ENCODE data around the gene FHIT.

The FHIT gene

DNA sequence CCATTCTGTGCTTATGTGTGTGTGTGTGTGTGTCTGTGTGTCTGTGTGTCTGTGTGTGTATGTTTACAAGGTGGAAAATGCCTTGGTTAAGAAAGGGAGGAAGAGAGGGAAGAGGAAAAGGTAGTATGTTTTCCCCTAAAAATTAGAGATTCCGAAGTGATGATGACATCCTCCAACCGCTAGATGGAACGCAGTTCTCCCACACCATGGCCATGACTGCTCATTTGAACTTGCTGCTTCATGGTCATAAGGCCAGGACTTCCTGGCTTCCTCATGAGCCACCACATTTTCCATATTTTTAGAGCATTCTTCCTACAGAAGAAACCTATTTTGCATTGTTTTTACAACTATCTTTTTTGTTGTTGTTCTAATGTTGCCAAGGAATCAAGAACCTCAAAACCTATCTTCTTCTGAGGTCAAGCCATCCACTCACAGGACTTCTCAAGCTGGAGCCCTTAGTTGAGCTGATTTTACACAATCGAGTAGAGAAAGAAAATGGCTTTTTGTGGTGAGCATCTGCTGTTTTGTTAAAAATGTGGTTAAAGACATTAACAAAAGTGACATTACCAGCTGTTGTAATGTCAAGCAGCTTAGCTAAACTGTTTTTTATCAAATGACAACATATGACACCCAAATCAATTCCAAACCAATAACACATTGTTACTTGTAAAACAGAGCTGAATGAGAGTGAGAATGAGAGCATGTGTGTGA, 1091.0 kb downstream of the FHIT start:
- no peak overlapping the region for H3K56ac ChIP-seq (ENCODE audit: low read length)

DNA sequence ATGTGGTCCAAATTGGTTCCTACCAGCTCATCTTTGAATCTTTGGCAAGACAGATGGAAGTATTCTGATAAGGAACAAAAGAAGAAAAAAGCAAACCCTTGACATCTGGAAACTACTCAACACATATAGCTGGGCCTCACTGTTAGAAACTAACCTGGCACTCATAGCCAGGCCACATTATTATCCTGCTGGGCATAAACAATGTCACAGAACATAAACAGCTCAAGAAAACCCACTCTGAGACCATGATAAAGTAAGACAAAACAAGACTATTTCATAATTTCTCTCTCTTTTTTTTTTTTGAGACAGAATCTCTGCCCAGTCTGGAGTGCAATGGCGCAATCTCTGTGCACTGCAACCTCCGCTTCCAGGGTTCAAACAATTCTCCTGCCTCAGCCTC, 1093.2 kb downstream of the FHIT start:
- H3K9ac ChIP-seq (ENCODE audit: low read length), result no peak overlapping the region
- WGBS (ENCODE audit: extremely low coverage, insufficient coverage, low lambda C conversion rate), result no CpG with 5 or more reads among the region's 2 CpGs
- H3K18ac ChIP-seq (ENCODE audit: low read length), result no peak overlapping the region
- H4K8ac ChIP-seq (ENCODE audit: low read depth, low read length), result no peak overlapping the region
- H3K27ac ChIP-seq (ENCODE audit: low read depth, low read length), result no peak overlapping the region
- H4K5ac ChIP-seq (ENCODE audit: low read length), result no peak overlapping the region
- no peaks in the 10 kb centered on the region for H3K4me1 ChIP-seq (ENCODE audit: control insufficient read depth, low read depth, low read length)
- H3K36me3 ChIP-seq (ENCODE audit: control insufficient read depth, insufficient read depth, low read length), result no peaks in the 10 kb centered on the region
- H3K27me3 ChIP-seq (ENCODE audit: insufficient read depth, low read length, poor library complexity), result no peaks in the 10 kb centered on the region
- no peak overlapping the region for H2BK15ac ChIP-seq (replicated peaks; ENCODE audit: low read depth)
- H3K79me1 ChIP-seq (ENCODE audit: low read length), result no peaks in the 10 kb centered on the region
- DNase-seq, result no peak
- H2AK5ac ChIP-seq (ENCODE audit: low read length), result no peak overlapping the region
- H3K79me2 ChIP-seq (ENCODE audit: control insufficient read depth, insufficient read depth, low read length), result no peaks in the 10 kb centered on the region
- no peak overlapping the region for H3K4me2 ChIP-seq (ENCODE audit: low read length)
- H2BK120ac ChIP-seq (ENCODE audit: low read depth, low read length), result no peak overlapping the region
- H3K4me3 ChIP-seq (ENCODE audit: low read length), result no peak overlapping the region
- no peak overlapping the region for H3K4ac ChIP-seq (ENCODE audit: low read depth, low read length)
- H3K56ac ChIP-seq (ENCODE audit: low read length), result no peak overlapping the region
- H2BK5ac ChIP-seq (ENCODE audit: low read length), result no peak overlapping the region
- no peak overlapping the region for H3K23ac ChIP-seq (ENCODE audit: low read length)

More for the DNA sequence above, 1091.0 kb downstream of the FHIT start:
- Histone ChIP-seq H3K27ac (ENCODE audit: low read depth, low read length) (no peak overlapping the region), H3K27me3 (ENCODE audit: insufficient read depth, low read length, poor library complexity) (no peaks in the 10 kb centered on the region), H4K8ac (ENCODE audit: low read depth, low read length) (no peak overlapping the region), H3K4me3 (ENCODE audit: low read length) (no peak overlapping the region), H2AK5ac (ENCODE audit: low read length) (no peak overlapping the region), H3K36me3 (ENCODE audit: control insufficient read depth, insufficient read depth, low read length) (no peaks in the 10 kb centered on the region), H3K9ac (ENCODE audit: low read length) (no peak overlapping the region), H2BK15ac (replicated peaks; ENCODE audit: low read depth) (no peak overlapping the region), H2BK5ac (ENCODE audit: low read length) (no peak overlapping the region), H2BK120ac (ENCODE audit: low read depth, low read length) (no peak overlapping the region), H3K79me2 (ENCODE audit: control insufficient read depth, insufficient read depth, low read length) (no peaks in the 10 kb centered on the region), H4K5ac (ENCODE audit: low read length) (no peak overlapping the region), H3K79me1 (ENCODE audit: low read length) (no peaks in the 10 kb centered on the region), H3K23ac (ENCODE audit: low read length) (no peak overlapping the region), H3K4me1 (ENCODE audit: control insufficient read depth, low read depth, low read length) (no peaks in the 10 kb centered on the region), H3K18ac (ENCODE audit: low read length) (no peak overlapping the region), H3K4me2 (ENCODE audit: low read length) (no peak overlapping the region), H3K4ac (ENCODE audit: low read depth, low read length) (no peak overlapping the region)
- WGBS (ENCODE audit: extremely low coverage, insufficient coverage, low lambda C conversion rate), result no CpG with 5 or more reads among the region's 4 CpGs
- DNase-seq, result no peak

DNA sequence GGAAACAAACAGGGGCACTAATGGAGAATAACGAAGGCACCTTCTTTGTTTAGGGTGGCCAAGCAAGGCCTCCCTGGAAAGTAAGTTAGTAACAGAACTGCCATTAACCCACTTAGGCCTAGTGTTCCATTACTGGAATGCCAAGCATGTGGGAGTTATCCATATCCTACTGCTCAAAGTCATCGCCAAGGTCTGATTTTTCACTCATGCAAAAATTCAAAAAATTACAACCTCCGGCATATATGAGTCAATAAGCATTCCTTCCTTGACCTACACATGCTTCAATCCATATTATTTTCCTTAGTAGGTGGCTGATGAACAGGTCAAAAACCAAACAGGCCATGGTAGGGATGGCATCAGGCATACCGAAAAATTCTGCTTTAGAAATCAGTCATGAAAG, 1097.2 kb downstream of the FHIT start:
- no peak overlapping the region for H2BK120ac ChIP-seq (ENCODE audit: low read depth, low read length)
- H3K23ac ChIP-seq (ENCODE audit: low read length), result no peak overlapping the region
- no peaks in the 10 kb centered on the region for H3K79me1 ChIP-seq (ENCODE audit: low read length)
- H2BK5ac ChIP-seq (ENCODE audit: low read length), result no peak overlapping the region
- no peak overlapping the region for H2AK5ac ChIP-seq (ENCODE audit: low read length)
- H3K4me1 ChIP-seq (ENCODE audit: control insufficient read depth, low read depth, low read length), result no peaks in the 10 kb centered on the region
- WGBS (ENCODE audit: extremely low coverage, insufficient coverage, low lambda C conversion rate), result no CpG with 5 or more reads among the region's 4 CpGs
- no peak overlapping the region for H3K56ac ChIP-seq (ENCODE audit: low read length)
- H4K5ac ChIP-seq (ENCODE audit: low read length), result no peak overlapping the region
- DNase-seq, result no peak
- H3K4me2 ChIP-seq (ENCODE audit: low read length), result no peak overlapping the region
- no peaks in the 10 kb centered on the region for H3K79me2 ChIP-seq (ENCODE audit: control insufficient read depth, insufficient read depth, low read length)
- H3K18ac ChIP-seq (ENCODE audit: low read length), result no peak overlapping the region
- no peaks in the 10 kb centered on the region for H3K36me3 ChIP-seq (ENCODE audit: control insufficient read depth, insufficient read depth, low read length)
- H3K27me3 ChIP-seq (ENCODE audit: insufficient read depth, low read length, poor library complexity), result no peaks in the 10 kb centered on the region
- no peak overlapping the region for H3K9ac ChIP-seq (ENCODE audit: low read length)
- H3K4me3 ChIP-seq (ENCODE audit: low read length), result no peak overlapping the region
- H3K4ac ChIP-seq (ENCODE audit: low read depth, low read length), result no peak overlapping the region
- no peak overlapping the region for H3K27ac ChIP-seq (ENCODE audit: low read depth, low read length)
- no peak overlapping the region for H2BK15ac ChIP-seq (replicated peaks; ENCODE audit: low read depth)
- no peak overlapping the region for H4K8ac ChIP-seq (ENCODE audit: low read depth, low read length)

DNA sequence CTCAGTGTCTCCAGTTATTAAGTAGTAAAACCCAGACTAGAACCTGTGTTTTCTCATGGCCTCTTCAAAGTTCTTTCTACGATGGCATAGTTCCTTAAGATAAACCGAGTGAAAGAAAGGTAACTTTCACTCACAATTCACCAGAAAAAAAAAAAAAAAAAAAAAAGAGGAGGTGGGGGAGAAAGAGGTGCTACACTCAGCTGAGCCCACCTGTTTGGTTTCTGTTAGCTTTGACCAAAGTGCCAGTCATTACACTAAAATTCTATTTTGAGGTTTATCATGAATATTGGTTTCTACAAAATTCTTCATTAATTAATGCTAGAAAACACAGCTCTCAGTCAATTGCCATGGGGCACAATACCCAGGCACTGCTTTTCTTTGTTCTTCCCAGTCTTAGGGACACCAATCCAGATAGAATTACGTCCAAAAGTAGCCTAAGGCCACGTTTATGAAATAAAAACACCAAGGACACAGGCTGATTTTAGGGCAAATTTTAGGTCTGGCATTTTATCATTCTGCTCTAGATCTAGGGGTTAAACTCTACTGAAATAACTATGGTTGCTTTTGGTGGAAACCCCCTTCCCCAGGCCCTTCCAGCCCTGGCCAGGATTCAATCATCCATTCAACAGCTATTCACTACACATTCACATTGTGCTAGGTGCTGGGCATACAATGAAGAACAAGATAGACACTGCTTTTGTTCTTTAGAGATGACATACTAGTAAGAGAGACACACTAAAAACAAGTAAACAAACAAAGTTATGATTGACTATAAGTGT, 1097.8 kb downstream of the FHIT start:
- no peak overlapping the region for H3K56ac ChIP-seq (ENCODE audit: low read length)
- no peaks in the 10 kb centered on the region for H3K79me2 ChIP-seq (ENCODE audit: control insufficient read depth, insufficient read depth, low read length)
- no peak overlapping the region for H2BK5ac ChIP-seq (ENCODE audit: low read length)
- no peak overlapping the region for H3K4me3 ChIP-seq (ENCODE audit: low read length)
- no peak overlapping the region for H3K9ac ChIP-seq (ENCODE audit: low read length)
- no peak overlapping the region for H4K5ac ChIP-seq (ENCODE audit: low read length)
- no peak overlapping the region for H4K8ac ChIP-seq (ENCODE audit: low read depth, low read length)
- no peaks in the 10 kb centered on the region for H3K27me3 ChIP-seq (ENCODE audit: insufficient read depth, low read length, poor library complexity)
- no peaks in the 10 kb centered on the region for H3K36me3 ChIP-seq (ENCODE audit: control insufficient read depth, insufficient read depth, low read length)
- no peaks in the 10 kb centered on the region for H3K4me1 ChIP-seq (ENCODE audit: control insufficient read depth, low read depth, low read length)
- no CpG with 5 or more reads among the region's 4 CpGs for WGBS (ENCODE audit: extremely low coverage, insufficient coverage, low lambda C conversion rate)
- no peak overlapping the region for H3K23ac ChIP-seq (ENCODE audit: low read length)
- no peak for DNase-seq
- H2AK5ac ChIP-seq (ENCODE audit: low read length), result no peak overlapping the region
- H3K79me1 ChIP-seq (ENCODE audit: low read length), result no peaks in the 10 kb centered on the region
- no peak overlapping the region for H3K18ac ChIP-seq (ENCODE audit: low read length)
- no peak overlapping the region for H2BK120ac ChIP-seq (ENCODE audit: low read depth, low read length)
- H2BK15ac ChIP-seq (replicated peaks; ENCODE audit: low read depth), result no peak overlapping the region
- H3K27ac ChIP-seq (ENCODE audit: low read depth, low read length), result no peak overlapping the region
- H3K4ac ChIP-seq (ENCODE audit: low read depth, low read length), result no peak overlapping the region
- no peak overlapping the region for H3K4me2 ChIP-seq (ENCODE audit: low read length)

DNA sequence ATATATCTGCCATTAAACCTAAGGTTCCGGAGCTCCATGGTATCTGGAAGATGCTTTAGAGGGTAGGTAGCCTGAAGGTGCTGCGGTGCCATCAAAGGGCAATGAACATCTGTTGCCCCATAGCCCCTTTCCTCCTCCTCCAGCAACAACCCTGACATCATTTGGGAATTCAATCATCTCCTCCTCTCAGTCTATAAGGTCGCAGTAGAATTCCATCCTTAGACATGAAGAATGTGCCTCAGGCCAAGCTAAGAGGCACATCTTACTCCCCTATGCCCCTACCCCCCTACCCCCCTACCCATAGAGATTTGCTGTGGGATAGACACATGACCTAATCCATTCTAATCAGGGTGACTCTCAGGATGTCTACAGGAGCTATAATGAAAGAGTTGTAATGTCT, 1101.8 kb downstream of the FHIT start:
- Histone ChIP-seq H3K27me3 (ENCODE audit: insufficient read depth, low read length, poor library complexity) (no peaks in the 10 kb centered on the region), H3K9ac (ENCODE audit: low read length) (no peak overlapping the region), H2AK5ac (ENCODE audit: low read length) (no peak overlapping the region), H3K4me1 (ENCODE audit: control insufficient read depth, low read depth, low read length) (no peaks in the 10 kb centered on the region), H3K56ac (ENCODE audit: low read length) (no peak overlapping the region), H3K27ac (ENCODE audit: low read depth, low read length) (no peak overlapping the region), H4K8ac (ENCODE audit: low read depth, low read length) (no peak overlapping the region), H3K79me1 (ENCODE audit: low read length) (no peaks in the 10 kb centered on the region), H3K18ac (ENCODE audit: low read length) (no peak overlapping the region), H2BK15ac (replicated peaks; ENCODE audit: low read depth) (no peak overlapping the region), H3K4ac (ENCODE audit: low read depth, low read length) (no peak overlapping the region), H2BK5ac (ENCODE audit: low read length) (no peak overlapping the region), H4K5ac (ENCODE audit: low read length) (no peak overlapping the region), H3K36me3 (ENCODE audit: control insufficient read depth, insufficient read depth, low read length) (no peaks in the 10 kb centered on the region), H3K4me2 (ENCODE audit: low read length) (no peak overlapping the region), H3K79me2 (ENCODE audit: control insufficient read depth, insufficient read depth, low read length) (no peaks in the 10 kb centered on the region), H3K23ac (ENCODE audit: low read length) (no peak overlapping the region), H3K4me3 (ENCODE audit: low read length) (no peak overlapping the region), H2BK120ac (ENCODE audit: low read depth, low read length) (no peak overlapping the region)
- peak; percentile 11 for DNase-seq
- no CpG with 5 or more reads among the region's 3 CpGs for WGBS (ENCODE audit: extremely low coverage, insufficient coverage, low lambda C conversion rate)
